GM12801 (cell line): Measurements from ENCODE around the gene ZNF808.

ENCODE experiments used
- TF ChIP-seq, protein P1 (sequence below): IDR thresholded peaks from one replicate; pipeline ENCODE4 v1.5.1; 2011; ENCODE audit warnings: control low read depth; ENCODE audit not compliant: insufficient read length; ENCODE audit errors: extremely low read depth

Gene ZNF808

GRCh38 chr19:52535771-52536447 lies 8.4 kb downstream of the ZNF808 start:
- TF ChIP-seq, protein P1, sequence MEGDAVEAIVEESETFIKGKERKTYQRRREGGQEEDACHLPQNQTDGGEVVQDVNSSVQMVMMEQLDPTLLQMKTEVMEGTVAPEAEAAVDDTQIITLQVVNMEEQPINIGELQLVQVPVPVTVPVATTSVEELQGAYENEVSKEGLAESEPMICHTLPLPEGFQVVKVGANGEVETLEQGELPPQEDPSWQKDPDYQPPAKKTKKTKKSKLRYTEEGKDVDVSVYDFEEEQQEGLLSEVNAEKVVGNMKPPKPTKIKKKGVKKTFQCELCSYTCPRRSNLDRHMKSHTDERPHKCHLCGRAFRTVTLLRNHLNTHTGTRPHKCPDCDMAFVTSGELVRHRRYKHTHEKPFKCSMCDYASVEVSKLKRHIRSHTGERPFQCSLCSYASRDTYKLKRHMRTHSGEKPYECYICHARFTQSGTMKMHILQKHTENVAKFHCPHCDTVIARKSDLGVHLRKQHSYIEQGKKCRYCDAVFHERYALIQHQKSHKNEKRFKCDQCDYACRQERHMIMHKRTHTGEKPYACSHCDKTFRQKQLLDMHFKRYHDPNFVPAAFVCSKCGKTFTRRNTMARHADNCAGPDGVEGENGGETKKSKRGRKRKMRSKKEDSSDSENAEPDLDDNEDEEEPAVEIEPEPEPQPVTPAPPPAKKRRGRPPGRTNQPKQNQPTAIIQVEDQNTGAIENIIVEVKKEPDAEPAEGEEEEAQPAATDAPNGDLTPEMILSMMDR = no peak

GRCh38 chr19:52536448-52536800 lies 9.0 kb downstream of the ZNF808 start:
- TF ChIP-seq, protein P1 = no peak

- TF ChIP-seq, protein P1 = no peak
These were observed 14.1 kb downstream of the ZNF808 start for GRCh38 chr19:52541608-52542007.

- TF ChIP-seq, protein P1 = no peak
These were observed 15.7 kb downstream of the ZNF808 start for GRCh38 chr19:52542984-52543664.

DNA sequence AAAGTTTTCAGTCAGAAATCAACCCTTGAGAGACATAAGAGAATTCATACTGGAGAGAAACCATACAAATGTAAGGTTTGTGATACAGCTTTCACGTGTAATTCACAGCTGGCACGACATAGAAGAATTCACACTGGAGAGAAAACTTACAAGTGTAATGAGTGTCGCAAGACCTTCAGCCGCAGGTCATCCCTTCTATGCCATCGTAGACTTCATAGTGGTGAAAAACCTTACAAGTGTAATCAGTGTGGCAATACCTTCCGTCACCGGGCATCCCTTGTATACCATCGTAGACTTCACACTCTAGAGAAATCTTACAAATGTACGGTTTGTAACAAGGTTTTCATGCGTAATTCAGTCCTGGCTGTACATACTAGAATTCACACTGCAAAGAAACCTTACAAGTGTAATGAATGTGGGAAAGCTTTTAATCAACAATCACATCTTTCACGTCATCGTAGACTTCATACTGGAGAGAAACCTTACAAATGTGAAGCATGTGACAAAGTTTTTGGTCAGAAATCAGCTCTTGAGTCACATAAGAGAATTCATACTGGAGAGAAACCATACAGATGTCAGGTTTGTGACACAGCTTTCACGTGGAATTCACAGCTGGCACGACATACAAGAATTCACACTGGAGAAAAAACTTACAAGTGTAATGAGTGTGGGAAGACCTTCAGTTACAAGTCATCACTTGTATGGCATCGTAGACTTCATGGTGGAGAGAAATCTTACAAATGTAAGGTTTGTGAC lies 26.9 kb downstream of the ZNF808 start:
- TF ChIP-seq, protein P1 = no peak

DNA sequence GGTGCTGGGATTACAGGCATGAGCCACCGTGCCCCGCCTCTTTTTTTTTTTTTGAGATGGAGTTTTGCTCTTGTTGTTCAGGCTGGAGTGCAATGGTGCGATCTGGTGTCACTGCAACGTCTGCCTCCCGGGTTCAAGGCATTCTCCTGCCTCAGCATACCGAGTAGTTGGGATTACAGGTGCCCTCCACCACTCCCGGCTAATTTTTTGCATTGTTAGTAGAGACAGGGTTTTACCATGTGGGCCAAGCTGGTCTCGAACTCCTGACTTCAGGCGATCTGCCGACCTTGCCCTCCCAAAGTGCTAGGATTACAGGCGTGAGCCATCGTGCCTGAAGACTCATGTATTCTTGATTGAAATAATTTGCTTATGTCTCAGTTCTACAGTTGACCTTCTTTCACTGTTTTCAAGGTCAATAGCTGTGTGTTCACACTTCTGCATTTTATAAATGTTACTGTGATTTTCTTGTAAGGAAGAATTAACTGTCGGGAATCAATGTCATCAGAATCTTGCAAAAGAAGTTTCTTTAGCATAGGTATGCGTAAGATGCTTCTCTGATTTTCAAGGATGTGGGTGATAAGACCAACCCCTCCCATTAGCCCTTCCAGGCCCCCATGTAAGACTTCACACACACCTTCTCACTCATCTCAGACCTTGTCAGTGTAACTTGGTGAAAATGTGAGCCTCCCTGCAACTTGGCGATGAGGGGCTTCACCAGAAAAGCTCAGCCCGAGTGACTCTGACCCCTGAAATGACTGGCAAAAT lies 29.9 kb downstream of the ZNF808 start:
- TF ChIP-seq, protein P1 = no peak

GRCh38 chr19:52566121-52566520 lies 38.7 kb downstream of the ZNF808 start:
- TF ChIP-seq, protein P1 = no peak
